Esophagus mucosa (tissue), 1 donor: ENCODE results near the gene TKFC. TPM values are rescaled to one million over a fixed set of nuclear protein-coding genes. Genes with fewer than 3 reads are reported as not detected.

Experiments
- ATAC-seq: fragments of 200-7000 bp; cut with Tn5 transposase; one replicate; pipeline ENCODE4 v1.9.1; 2020
- total RNA-seq: library from RNA; stranded (reverse); gene quantifications from one replicate; pipeline ENCODE4 v1.2.4, GENCODE V29; 2023
- donor health status: DM: yes; HTN: yes; CAD: no.

Gene TKFC
- total RNA-seq, 1 donor from 2014 or later, result 46.0 TPM

DNA sequence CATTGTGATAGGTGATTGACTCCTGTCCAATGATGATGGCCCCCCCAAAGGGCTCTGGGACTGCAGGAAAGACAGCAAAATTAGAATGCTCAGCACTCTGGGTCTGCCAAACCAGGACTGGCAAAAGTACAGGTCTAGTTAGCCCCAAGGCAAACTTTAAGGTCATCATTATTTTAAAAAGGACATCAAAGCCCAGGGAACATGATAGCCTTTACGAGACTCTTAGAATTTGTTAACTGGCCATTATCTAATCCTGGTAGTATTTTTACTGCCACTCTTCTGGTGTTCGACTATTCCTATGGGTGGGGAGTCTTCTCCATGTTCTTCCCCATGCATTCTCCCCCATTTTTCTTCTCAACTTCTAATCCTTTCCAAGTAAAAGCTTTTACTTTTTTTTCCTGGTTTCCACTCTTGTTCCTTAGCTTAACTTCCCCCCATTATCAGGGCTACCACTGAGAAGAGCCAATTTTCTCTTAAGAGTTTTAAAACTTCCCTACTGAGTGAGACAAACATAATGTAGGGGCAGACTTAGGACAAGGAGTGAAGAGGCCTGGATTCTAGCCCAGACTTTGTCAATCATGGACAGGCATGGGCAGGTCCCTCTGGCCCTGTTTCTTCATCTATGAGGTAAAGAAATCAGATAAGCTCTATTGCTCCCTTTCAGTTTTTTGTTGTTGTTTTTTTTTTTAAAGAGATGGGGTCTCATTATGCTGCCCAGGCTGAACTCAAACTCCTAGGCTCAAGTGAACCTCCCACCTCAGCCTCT is 7.2 kb upstream of the TKFC start:
- peak; percentile 77 for ATAC-seq

- no peak for ATAC-seq
Observed at GRCh38 chr11:61327669-61328071, 5.4 kb upstream of the TKFC start.

GRCh38 chr11:61328351-61328750 is 4.7 kb upstream of the TKFC start:
- ATAC-seq, result no peak

- no peak for ATAC-seq
Observed at GRCh38 chr11:61329871-61330270, 3.2 kb upstream of the TKFC start.

DNA sequence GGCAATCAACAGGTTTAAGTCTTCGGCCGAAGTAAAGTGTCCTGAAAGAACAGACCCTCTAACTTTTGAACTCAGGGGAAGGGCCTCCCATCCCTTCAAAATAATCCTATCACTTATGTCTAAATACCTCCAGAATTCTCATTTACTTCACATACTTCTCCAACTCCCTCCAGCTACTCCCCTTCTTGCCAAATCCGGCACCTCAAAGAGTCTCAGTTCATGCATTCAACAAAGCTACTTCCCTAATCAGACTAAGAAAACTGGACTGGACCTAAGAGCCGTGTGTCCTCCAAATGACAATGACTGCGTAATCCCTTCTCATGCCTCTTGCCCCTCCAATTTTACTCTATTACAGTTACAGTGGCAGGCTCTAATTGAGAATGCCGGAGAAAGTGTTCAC is 1.4 kb upstream of the TKFC start:
- ATAC-seq, result no peak

- ATAC-seq, result no peak
Observed at GRCh38 chr11:61332281-61332796, 689 bp upstream of the TKFC start.

- no peak for ATAC-seq
Observed at GRCh38 chr11:61333550-61334433, 764 bp downstream of the TKFC start.

- ATAC-seq, result peak; percentile 33
Observed at GRCh38 chr11:61334434-61335354, 1.7 kb downstream of the TKFC start.

- ATAC-seq, result no peak
Observed at GRCh38 chr11:61335355-61335710, 2.3 kb downstream of the TKFC start.

DNA sequence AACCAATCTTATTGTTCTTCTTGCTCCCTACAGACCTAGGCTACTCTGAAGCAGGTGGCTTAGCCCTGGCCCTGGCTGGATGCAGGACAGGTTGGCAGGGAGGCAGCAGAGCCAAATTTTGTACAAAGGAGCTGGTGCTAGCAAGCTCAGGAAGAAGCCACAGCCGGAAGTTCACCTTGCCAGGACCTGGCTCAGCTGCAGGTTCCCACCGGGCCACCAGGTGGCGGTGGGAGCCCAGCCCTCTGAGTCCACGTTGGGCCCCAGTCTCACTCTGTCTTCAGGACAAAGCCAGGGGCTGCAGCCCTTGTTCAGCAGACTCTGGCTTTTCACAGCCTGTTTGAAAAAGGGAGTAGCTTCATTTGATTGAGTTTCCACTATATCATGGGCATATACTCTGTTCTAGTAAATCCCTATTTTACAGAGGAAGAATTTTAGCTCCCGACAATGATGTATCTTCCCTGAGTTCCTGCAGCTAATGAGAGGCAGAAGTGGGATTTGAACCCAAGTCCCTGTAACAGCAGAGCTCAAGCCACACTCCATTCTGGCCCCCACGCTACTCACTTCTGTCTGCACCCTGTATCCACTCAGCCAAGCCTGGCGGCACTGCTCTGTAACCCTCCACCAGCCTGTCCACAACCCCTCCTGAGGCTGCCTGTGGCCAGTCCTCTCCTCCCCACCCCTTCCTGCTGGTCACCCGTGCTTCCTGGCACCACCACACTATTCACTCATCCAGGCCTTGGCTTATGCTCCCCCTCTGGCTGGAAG is 3.3 kb downstream of the TKFC start:
- peak; percentile 78 for ATAC-seq

GRCh38 chr11:61337706-61338470 is 4.9 kb downstream of the TKFC start:
- ATAC-seq, result no peak

DNA sequence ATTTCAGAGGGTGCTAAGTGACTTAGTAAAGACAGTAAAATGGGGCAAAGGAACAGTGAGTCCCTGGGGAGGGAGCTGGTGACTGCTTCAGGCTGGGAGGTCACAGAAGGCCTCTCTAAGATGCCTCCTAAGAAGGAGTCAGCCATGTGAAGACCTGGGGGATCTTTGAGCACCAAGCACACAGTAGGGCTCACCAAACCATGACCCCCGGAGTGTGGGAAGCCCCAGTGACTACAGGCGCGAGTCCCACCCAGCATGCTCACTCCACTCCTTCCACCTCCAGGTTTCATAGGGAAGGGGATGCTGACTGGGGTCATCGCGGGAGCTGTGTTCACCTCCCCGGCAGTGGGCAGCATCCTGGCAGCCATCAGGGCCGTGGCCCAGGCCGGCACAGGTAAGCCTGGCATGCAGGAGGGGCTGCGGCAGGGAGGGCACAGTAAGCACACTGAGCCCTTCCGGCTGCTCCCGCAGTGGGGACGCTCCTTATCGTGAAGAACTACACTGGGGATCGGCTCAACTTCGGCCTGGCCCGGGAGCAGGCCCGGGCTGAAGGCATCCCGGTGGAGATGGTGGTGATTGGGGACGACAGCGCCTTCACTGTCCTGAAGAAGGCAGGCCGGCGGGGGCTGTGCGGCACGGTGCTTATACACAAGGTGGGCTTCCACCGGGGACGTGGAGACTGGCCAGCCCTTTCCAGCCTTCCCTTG is 5.9 kb downstream of the TKFC start:
- ATAC-seq, result no peak

DNA sequence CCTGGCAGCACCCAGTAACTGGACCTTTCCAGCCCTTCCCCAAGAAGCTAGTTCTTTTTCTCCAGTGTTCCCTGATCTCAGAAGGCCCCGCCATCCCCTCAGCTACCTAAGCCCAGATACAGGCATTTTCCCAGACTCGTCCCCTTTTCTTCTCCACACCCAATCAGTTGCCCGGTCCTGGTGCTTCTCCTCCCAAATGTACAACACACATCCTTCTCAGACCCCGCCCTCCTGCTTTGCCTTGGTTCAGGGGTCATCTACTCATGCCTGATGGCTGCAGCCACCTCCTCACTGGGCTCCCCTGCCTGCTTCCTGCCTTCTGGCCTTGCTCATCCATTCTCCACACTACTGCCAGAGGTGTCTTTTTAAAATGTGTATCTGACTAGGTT is 6.5 kb downstream of the TKFC start:
- ATAC-seq, result no peak

DNA sequence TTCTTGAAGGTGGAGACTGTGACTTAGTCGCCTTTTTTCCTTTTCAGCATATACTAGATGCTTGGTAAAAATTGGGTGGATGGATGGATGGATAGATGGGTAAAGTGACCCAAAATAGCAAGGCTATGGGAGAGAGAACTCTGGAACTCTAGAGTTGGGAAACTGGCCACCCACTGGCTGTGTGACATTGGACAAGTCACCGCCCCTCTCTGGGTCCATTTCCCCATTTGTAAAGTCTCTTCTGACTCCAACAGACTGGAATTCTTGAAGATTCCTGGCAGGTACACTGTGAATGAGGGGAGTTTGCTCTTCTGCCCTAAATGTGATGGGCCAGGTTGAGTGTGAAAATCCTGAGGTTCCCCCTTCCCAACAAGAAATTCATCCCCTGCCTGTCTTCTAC is 8.0 kb downstream of the TKFC start:
- ATAC-seq, result no peak

DNA sequence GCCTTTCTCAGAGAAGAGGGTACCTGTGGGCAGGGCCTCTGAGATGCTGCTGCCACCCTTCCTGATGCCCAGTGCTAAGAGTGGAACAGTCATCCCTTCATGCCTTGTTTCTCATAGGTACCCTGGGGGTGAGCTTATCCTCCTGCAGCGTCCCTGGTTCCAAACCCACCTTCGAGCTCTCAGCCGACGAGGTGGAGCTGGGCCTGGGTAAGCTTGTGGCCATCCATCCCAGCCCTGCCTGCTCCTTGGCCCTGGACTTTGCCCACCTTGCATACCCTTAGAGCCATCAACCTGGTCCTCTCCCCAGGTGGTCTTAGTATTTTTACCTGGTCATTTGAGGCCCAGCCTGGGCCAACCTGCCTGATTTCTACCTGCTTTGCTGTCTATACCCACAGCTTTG is 8.7 kb downstream of the TKFC start:
- no peak for ATAC-seq

GRCh38 chr11:61342207-61342803 is 9.3 kb downstream of the TKFC start:
- no peak for ATAC-seq

- no peak for ATAC-seq
Observed at GRCh38 chr11:61343792-61344745, 11.0 kb downstream of the TKFC start.

DNA sequence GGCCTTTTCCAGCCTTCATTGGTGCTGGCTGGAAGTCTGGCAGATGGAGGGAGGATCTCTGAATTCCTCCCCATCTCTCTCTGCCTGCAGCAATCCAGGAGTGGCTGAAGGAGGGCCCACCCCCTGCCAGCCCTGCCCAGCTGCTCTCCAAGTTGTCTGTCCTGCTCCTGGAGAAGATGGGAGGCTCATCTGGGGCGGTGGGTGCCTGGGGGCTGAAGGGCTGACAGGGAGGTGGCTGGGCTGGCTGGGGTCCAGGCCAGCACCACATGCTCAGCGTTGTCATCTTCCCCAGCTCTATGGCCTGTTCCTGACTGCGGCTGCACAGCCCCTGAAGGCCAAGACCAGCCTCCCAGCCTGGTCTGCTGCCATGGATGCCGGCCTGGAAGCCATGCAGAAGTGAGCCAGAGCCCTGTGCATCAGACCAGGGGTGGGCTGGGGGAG is 12.2 kb downstream of the TKFC start:
- no peak for ATAC-seq
